ENCODE results near the gene ASB6. TPM values are rescaled to one million over a fixed set of nuclear protein-coding genes. Genes with fewer than 3 reads are reported as not detected.

The ASB6 gene
- total and polyA plus RNA-seq, 4 donors = 3.4 to 8.4 (median 6.2) TPM

GRCh38 chr9:129647635-129648034, 5.7 kb upstream of the ASB6 start (continued):
- TF ChIP-seq REST (IDR thresholded peaks at IDR 0.05) (no peak), RXRA (IDR thresholded peaks at IDR 0.05) (no peak), HNF4A (conservative IDR thresholded peaks at IDR 0.05) (no peak)

GRCh38 chr9:129646654-129647053, 4.7 kb upstream of the ASB6 start:
- TF ChIP-seq SP1 (IDR thresholded peaks at IDR 0.05) (no peak), FOXA2 (IDR thresholded peaks at IDR 0.05) (no peak), REST (IDR thresholded peaks at IDR 0.05) (no peak), RAD21 (IDR thresholded peaks at IDR 0.05) (no peak), GABPA (IDR thresholded peaks at IDR 0.05 in 1 of 2, conservative IDR thresholded peaks at IDR 0.05 in 1 of 2) (no peak), JUND (IDR thresholded peaks at IDR 0.05) (no peak), ZBTB33 (IDR thresholded peaks at IDR 0.05) (no peak), NR2F2 (IDR thresholded peaks at IDR 0.05) (no peak), YY1 (IDR thresholded peaks at IDR 0.05) (no peak), MAX (IDR thresholded peaks at IDR 0.05) (no peak), FOXA1 (IDR thresholded peaks at IDR 0.05) (no peak), CTCF (IDR thresholded peaks at IDR 0.05; ENCODE audit: low read depth, low read length, missing input control) (no peak), HNF4G (IDR thresholded peaks at IDR 0.05) (no peak), RXRA (IDR thresholded peaks at IDR 0.05) (no peak), EGR1 (IDR thresholded peaks at IDR 0.05; ENCODE audit: low read depth in 2 of 2) (no peak), TAF1 (conservative IDR thresholded peaks at IDR 0.05) (no peak), ATF3 (IDR thresholded peaks at IDR 0.05) (no peak)
- no peak overlapping the region for H3K4me3 ChIP-seq (ENCODE audit: low read depth in 1 of 3, low read length in 3 of 3)
- no peaks in the 10 kb centered on the region for H3K27me3 ChIP-seq (ENCODE audit: control insufficient read depth in 4 of 4, insufficient read depth in 4 of 4, low read length in 3 of 4)
- DNase-seq (ENCODE audit: low spot score) = no peak
- H3K4me1 ChIP-seq (ENCODE audit: control insufficient read depth in 4 of 4, insufficient read depth in 4 of 4, low read length in 3 of 4) = peaks cover 0 to 4% (median under 1%) of the 10 kb centered on the region in 4 donors
- H3K27ac ChIP-seq (ENCODE audit: low read depth in 1 of 2, low read length in 2 of 2) = no peak overlapping the region
- no peak overlapping the region for H3K9ac ChIP-seq (ENCODE audit: low read depth in 1 of 2, low read length in 2 of 2)
- 94% methylated on average over 7 of the region's 7 CpGs for WGBS
- no peaks in the 10 kb centered on the region for H3K36me3 ChIP-seq (ENCODE audit: control insufficient read depth in 4 of 4, insufficient read depth in 3 of 4, low read depth in 1 of 4, low read length in 3 of 4)
- H3K9me3 ChIP-seq (ENCODE audit: control insufficient read depth in 4 of 4, low read length in 3 of 4) = no peaks in the 10 kb centered on the region

All from liver (tissue), 9 donors.